AG08395 (cell line): ENCODE data around the gene PCNX2.

ENCODE experiments used
- DNase-seq: peaks from one replicate; pipeline ENCODE4 v3.0.0; 2012; ENCODE audit warnings: mixed read lengths, low spot score

The PCNX2 gene

DNA sequence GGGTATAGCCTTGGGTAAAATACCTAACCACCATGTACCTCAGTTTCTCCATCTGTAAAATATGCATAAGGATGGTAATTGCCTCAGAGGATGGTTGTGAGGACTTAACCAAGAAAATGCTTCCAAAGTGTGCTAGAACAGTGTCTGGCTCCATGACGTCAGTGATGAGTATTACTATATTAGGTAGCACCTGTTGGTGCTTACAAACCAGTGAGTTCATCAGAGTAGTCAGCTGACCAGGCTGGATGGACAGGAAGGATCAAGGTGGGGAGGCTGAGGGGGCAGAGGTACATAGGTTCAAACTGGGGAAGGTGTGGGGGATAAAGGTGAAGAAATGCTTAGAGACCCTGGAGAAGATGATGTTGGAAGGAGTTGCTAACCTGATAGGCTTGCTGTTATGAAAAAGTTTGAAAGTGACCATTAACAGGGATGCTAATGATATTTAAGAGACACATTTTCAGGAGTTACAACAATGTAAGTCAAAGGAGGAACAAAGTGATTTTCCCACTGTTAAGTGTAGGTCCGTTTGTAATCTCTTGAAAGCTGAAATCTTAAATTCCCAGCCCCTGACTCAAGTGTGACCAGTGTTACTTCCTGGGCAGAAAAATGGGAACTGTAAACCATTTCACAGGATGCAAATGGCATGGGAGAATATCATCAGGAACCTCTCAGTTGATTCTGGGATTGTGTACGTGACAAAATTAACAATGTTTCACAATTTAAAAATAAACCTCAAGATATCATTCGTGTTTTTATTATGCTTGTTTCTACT, 340.7 kb downstream of the PCNX2 start:
- DNase-seq = no peak

DNA sequence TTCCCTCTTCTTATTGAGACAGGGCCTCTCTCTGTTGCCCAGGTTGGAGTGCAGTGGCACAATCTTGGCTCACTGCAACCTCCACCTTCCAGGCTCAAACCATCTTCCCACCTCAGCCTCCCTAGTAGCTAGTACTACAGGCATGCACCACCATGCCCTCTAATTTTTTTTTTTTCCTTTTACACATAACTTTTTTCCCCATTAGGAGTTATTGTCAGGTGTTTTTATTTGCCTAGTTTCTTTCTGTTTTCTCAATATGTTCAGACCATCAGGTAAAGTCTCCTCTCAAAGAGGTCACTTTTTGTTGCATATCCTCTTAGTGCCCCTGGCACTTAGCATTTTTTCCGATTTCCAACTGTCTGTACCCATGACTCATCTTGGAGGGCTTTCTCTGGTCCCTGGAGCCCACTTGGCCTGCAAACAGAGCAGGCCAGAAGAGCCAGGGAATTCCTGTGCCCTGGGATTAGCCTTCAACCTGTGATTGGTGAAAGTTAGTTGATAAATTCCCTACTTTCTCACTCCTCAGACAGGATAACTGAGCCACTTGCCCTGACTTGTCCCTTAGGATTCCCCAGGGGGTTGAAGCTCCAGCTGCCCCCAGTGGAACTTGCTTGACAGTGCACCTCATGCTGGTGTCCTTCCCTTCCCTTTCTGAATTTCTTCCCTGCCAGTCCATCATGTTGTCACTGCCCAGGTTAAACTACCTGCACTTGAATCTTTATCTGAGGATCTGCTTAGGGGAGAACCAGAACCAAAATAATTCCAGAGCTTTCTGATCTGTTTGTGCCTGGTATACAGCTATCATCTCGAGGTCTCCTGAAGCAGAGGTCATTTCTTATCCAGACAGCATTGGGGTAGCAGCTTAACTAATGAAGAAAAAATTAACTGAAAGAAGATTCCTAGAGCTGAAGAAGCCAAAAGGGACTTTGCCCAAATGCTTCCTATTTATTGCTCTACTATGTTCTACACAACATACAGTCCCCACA, 342.7 kb downstream of the PCNX2 start:
- DNase-seq = peak; percentile 71

DNA sequence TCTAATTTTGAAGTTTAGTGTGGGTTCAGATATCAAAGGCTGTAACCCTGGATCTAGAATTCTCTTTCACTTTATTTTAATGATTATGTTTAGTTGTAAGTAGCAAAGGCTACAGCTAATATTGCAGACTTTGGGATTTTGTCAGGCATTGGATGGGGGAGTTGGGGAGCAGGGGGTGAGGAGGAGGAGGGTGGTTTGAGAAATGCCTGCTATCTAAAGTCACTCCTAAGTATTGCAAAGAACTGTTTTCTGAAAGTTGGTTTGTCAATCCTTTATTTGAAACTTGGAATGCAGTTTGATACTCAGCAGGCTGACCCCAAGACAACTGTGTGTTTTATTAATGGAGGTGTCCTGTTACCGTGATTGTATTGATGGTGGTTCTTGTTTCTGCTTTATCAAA, 343.9 kb downstream of the PCNX2 start:
- no peak for DNase-seq

DNA sequence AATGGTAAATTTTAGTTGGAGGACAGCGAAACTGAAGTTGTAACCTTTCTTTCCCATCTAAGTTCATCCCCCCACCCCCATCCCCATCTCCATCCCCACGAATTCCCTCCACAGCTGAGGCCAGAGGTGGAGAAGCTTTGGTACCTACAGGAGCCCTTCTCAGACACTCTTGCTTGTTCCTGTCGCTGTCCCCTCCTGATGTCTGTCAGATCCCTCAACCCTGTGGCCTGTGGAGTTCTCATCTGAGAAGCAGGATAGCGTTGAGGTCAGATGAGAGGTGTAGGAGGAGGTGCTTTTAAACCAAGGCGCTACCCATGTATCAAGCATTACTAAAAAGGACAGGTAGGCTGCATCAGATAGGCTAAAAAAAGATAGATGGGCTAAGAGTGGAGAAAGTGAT, 344.3 kb downstream of the PCNX2 start:
- DNase-seq = peak; percentile 20

DNA sequence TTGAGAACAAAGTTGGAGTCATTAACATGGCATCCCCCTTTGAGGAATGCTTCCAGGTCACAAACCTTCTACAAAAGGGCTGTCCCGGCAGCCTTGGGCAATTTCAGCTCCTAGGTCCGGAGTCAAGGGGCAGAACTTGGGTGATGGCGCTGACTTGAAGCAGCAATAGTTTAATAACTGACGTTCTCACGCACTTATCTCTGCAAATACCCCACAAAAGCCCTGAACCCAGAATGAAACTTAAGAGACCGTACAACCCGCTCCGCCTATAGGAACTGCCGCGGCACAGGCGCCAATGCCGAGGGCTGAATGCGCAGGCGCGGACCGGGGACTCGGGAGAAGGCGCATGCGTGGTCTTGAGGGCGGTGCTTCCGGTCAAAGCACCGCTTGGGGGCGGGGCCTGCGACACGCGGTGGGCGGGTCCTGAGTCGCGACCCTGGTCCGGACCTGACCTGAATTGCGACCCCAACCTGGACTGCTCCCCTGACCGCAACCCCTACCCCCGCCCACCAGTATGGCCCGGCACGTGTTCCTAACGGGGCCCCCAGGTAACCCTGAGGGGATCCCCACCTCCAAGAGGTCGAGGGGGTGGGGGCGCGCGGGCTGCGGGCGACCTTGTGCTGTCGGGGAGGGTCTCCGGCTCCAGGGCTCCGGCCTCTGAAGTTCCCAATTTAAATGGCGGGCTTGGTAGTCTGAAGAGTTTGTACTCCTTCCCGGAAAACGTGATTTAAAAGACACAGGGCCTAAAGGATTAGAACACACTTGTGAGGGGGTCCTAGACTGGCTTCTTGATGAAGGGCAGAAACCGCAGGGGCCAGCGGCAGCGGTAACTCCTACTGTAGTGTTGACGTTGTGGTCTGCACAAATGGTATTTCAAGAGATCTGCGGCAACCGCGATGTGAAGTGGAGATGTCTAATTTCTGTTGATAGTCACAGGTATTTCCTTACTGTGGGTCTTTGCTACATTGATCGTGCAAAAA, 345.0 kb downstream of the PCNX2 start, which contains the start of gene NTPCR:
TSS of gene NTPCR (plus strand) at position 415 of the 980 bp plus-strand sequence. CDS start at position 515, 100 bp downstream.
- DNase-seq = peak; percentile 100

DNA sequence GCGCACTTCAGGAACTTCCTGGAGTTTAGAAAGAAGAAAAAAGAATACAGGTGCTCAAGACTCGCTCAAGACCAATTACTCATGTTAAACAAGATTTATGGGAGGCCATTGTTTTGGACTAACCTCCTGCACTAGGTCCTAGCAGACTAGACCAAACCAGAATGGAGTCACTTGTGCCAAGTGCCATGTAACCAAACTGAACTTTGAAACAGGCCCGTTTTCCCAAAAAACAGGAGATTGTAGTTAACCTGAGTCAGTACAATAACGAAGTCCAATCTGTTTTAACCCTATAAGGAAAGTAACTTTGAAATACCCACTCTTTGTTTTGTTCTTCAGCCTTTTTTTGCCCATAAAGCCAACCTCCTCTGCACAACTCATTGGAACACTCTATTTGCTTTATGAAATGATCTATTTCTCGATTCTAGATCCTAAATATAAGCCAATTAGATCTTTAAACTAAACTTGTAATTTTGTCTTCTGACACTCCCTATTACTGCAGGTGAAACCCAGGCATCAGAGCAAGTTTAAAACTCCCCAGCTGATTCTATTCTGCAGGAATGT, 345.8 kb downstream of the PCNX2 start:
- no peak for DNase-seq

DNA sequence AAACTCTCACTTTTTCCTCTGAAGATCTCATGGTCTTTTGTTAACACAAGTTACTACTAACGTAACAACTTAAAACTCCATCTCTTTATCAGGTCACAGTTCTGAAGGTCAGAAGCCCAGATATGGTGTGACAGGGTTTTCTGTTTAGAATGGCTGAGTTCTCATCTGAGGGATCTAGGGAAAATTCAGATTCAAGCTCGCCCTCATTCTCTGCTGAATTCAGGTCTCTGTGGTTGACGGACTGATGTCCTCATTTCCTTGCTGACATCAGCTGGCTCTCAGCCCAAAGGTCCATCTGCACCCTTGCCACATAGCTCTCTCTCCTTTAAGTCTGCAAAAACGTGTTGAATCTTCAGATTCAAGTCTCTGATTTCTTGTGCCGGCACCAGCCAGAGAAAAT, 351.2 kb downstream of the PCNX2 start:
- no peak for DNase-seq

DNA sequence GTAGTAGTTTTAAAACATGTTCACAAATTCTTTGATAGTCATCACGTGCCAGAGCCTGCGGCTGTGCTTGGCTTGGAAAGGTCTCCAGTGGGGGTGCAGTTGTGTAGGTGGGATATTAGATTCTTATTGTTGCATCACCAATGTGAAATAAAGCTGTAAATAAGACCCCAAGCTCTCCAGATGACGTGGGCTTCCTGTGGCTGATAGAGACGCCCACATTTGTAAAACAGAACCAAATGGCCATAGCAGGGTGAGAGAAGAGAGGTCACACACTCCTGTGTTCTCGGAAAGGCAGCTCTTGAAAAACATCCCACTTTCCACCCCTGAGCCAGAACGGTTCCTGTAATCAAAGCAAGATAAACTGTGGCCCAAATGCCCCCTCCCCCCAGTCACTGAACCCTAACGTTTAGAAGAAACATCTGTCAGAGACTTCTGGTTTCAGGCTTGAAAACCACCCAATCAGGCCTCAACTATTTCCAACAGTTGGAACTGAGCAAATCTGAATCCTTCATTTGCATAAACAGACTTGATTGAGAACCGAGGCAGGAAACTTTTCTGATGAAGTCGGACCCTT, 351.8 kb downstream of the PCNX2 start:
- DNase-seq = no peak

DNA sequence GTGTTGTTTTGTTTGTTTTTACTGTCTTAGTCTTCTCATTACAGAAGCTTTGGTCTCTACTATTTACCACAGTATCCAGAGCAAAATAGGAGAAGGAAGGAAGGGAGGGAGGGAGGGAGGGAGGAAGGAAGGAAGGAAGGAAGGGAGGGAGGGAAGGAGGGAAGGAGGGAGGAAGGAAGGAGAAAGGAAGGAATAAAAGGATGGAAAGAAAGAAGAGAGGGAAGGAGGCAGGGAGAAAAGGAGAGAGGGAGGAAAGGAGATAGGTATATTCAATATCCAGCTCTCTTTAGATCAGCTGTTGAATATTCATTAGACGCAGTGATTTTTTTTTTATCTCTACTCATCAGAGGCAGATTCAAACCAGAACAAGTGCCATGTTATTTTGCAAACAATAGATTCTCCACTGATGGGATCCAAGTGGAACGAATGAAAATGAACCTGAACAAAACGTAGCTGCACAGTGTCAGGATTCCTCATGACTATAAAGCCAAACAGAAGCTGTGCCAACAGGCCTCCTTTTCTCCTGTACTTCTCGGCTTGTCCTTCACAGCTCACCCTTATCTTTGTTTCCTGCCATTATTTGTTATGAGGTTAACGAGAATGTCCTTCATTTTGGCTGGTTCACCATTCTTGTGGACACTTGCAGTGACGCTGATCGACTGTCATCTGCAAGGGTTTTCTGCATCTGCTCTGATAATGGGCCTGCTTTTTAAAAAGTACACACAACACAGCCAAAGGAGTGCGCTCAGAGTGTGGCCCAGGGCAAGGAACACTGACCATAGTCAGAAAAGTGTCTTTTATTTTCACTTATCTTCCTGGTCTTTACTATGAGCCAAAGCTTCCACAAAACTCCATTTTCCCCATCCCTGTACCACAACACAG, 352.9 kb downstream of the PCNX2 start:
- DNase-seq = no peak

DNA sequence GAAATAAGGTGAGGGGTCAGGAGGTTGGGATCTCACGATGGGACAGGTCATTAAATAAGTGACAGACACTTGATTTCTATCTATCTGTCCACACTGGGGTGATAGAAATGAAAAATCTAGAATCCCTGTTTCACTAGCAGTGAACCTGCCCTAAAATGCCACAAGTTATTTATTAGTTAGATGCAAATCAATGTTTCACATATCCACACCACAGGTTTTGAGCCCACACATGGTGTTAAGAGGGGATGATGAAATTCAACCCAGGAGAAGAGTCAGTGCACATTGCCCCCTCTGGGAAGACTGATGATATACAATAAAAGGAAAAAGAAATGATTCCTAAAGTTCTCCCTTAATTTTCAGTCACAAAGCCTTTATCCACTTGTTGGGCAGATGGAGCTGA, 355.3 kb downstream of the PCNX2 start:
- DNase-seq = no peak

DNA sequence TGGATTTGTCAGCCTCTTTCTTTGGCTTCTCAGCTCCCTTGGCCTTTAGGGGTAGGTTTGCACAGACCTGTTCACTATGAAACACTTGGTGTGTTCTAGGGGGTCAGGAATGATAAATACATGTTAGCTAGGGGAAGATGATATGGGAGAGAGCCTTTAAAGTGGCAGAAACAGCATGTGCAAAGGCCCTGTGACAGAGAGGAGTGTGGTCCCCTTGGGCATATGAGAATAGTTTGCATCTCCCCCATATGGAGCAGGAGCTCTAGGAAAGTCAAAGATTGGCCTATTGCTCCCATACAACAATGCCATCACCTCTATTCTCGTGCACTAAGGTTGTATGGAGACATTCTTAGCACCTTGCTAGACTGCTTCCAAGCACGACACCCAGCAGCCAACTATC, 355.8 kb downstream of the PCNX2 start:
- DNase-seq = no peak

DNA sequence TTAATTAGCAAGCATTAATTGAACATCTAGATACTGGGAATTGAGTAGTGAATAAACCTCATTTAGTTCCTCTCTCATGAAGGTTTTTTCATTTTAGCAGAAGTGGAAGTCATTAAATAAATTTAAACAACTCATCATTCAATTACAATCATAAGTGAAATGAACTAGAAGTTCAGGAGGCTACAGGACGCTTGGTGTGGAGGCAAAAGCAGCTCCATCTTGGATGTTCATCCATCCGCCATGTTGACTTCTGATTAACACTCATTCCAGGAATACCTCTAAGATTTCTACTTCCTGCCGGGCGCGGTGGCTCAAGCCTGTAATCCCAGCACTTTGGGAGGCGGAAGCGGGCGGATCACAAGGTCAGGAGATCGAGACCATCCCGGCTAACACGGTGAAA, 356.6 kb downstream of the PCNX2 start:
- no peak for DNase-seq

DNA sequence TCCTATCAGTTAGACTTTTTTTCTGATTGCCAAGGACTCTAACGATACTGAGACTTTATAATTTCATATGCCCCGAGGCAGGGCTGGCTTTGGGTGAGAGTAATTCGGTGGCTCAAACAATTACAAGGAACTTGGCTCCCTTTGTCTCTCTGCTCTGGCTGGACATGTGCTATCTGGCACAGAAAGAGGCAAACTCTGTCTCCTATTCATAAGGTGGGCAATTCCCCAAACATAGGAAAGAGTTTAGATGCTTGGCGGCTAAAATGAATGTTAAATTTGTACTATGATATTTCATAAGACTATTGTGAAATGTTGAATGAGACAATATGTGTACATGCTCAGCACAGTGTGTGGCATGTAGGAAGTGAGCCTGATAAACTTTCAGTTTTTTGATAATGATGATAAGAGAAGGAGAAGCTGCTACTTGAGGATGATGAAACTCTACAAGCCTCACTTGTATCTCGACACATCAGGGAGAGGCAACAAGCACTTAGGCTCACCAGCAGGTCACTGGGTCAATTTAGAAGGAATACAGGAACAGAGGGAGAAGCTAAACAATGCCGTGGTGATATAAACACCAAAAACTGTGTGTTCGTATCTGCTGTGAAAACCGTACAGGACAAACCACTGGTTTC, 357.7 kb downstream of the PCNX2 start:
- no peak for DNase-seq

DNA sequence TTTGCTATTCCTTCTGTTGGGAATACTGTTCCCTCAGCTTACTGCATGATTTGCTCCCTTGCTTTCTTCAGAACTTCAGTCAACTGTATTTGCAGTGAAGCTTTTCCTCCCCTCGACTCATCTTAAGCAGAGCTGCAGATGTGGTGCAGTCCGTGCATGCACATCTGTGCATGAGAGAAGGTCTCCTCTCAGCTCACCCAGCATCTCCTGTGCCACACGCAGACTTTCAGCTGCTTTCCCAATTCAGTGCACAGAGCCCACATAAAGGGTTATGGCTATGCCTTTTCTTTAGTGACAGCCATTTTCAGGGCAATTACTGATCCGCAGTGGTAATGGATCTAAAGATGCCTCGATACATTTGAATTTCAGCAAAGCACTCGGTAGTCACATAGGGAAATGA, 358.6 kb downstream of the PCNX2 start:
- DNase-seq = no peak
